ENCODE results near the gene CWC15.

CWC15 gene

GRCh38 chr11:94974178-94974577, 822 bp upstream of the CWC15 start:
- H4K12ac ChIP-seq (ENCODE audit: low read depth, low read length) = no peak overlapping the region
- H3K4me2 ChIP-seq (ENCODE audit: low read length) = peak overlapping the region; percentile 59
- no CpG with 5 or more reads among the region's 6 CpGs for WGBS (ENCODE audit: extremely low coverage, insufficient coverage, insufficient read length)

GRCh38 chr11:94972700-94973098, 657 bp downstream of the CWC15 start:
- H3K23ac ChIP-seq (ENCODE audit: low read length) = no peak overlapping the region
- H3K4me2 ChIP-seq (ENCODE audit: low read length) = peak overlapping the region; percentile 75
- no peak overlapping the region for H2BK120ac ChIP-seq (ENCODE audit: insufficient read depth, low read length, poor library complexity)
- peak overlapping the region; percentile 98 for H3K9ac ChIP-seq (ENCODE audit: low read length)
- no peaks in the 10 kb centered on the region for H3K27me3 ChIP-seq (ENCODE audit: insufficient read depth, low read length)
- H2AK5ac ChIP-seq (ENCODE audit: low read length) = no peak overlapping the region
- WGBS (ENCODE audit: extremely low coverage, insufficient coverage, insufficient read length) = no CpG with 5 or more reads among the region's 5 CpGs
- H3K4me1 ChIP-seq (ENCODE audit: control insufficient read depth in 1 of 2, insufficient read depth in 2 of 2, low read length in 2 of 2) = no peaks in the 10 kb centered on the region
- H3K79me2 ChIP-seq (ENCODE audit: control insufficient read depth, insufficient read depth, low read length, poor library complexity) = peaks cover 4% of the 10 kb centered on the region
- H2BK12ac ChIP-seq (ENCODE audit: low read length) = no peak overlapping the region
- H3K9me3 ChIP-seq (ENCODE audit: insufficient read depth, low read depth, low read length) = no peaks in the 10 kb centered on the region
- H2BK5ac ChIP-seq (ENCODE audit: low read depth, low read length, poor library complexity) = no peak overlapping the region
- no peak for DNase-seq
- H3K4me3 ChIP-seq (ENCODE audit: low read depth, low read length) = peak overlapping the region; percentile 97
- H3K18ac ChIP-seq (ENCODE audit: low read length) = no peak overlapping the region
- no peak overlapping the region for H3K27ac ChIP-seq (ENCODE audit: low read depth, low read length)
- peaks cover 6% of the 10 kb centered on the region for H3K79me1 ChIP-seq (ENCODE audit: low read length)
- no peak overlapping the region for H3K14ac ChIP-seq (ENCODE audit: low read length)
- no peak overlapping the region for H4K91ac ChIP-seq (ENCODE audit: low read depth, low read length)
- peaks cover 0 to 13% of the 10 kb centered on the region in 2 experiments for H3K36me3 ChIP-seq (ENCODE audit: control insufficient read depth in 1 of 2, insufficient read depth in 2 of 2, low read length in 2 of 2)
- peak overlapping the region; percentile 30 for H2AFZ ChIP-seq (ENCODE audit: insufficient read depth, low read length, poor library complexity)
- H4K12ac ChIP-seq (ENCODE audit: low read depth, low read length) = peak overlapping the region; percentile 37
- no peak overlapping the region for H3K4ac ChIP-seq (ENCODE audit: low read depth, low read length)
- H4K8ac ChIP-seq (ENCODE audit: low read depth, low read length) = peak overlapping the region; percentile 87

More at GRCh38 chr11:94974178-94974577, 822 bp upstream of the CWC15 start:
- Histone ChIP-seq H2BK12ac (ENCODE audit: low read length) (no peak overlapping the region), H3K9me3 (ENCODE audit: insufficient read depth, low read depth, low read length) (no peaks in the 10 kb centered on the region), H3K27me3 (ENCODE audit: insufficient read depth, low read length) (no peaks in the 10 kb centered on the region), H3K9ac (ENCODE audit: low read length) (no peak overlapping the region), H4K91ac (ENCODE audit: low read depth, low read length) (no peak overlapping the region), H3K4ac (ENCODE audit: low read depth, low read length) (no peak overlapping the region), H3K23ac (ENCODE audit: low read length) (no peak overlapping the region), H4K8ac (ENCODE audit: low read depth, low read length) (no peak overlapping the region), H3K4me1 (ENCODE audit: control insufficient read depth in 1 of 2, insufficient read depth in 2 of 2, low read length in 2 of 2) (no peaks in the 10 kb centered on the region), H3K36me3 (ENCODE audit: control insufficient read depth in 1 of 2, insufficient read depth in 2 of 2, low read length in 2 of 2) (peaks cover 0 to 8% of the 10 kb centered on the region in 2 experiments), H3K4me3 (ENCODE audit: low read depth, low read length) (no peak overlapping the region), H3K14ac (ENCODE audit: low read length) (no peak overlapping the region), H2BK5ac (ENCODE audit: low read depth, low read length, poor library complexity) (no peak overlapping the region), H2AK5ac (ENCODE audit: low read length) (no peak overlapping the region), H3K18ac (ENCODE audit: low read length) (no peak overlapping the region), H3K79me1 (ENCODE audit: low read length) (peaks cover 6% of the 10 kb centered on the region), H3K79me2 (ENCODE audit: control insufficient read depth, insufficient read depth, low read length, poor library complexity) (peaks cover 4% of the 10 kb centered on the region), H2BK120ac (ENCODE audit: insufficient read depth, low read length, poor library complexity) (no peak overlapping the region), H2AFZ (ENCODE audit: insufficient read depth, low read length, poor library complexity) (no peak overlapping the region), H3K27ac (ENCODE audit: low read depth, low read length) (no peak overlapping the region)
- DNase-seq = no peak

GRCh38 chr11:94968334-94968958, 4.9 kb downstream of the CWC15 start:
- Histone ChIP-seq H3K36me3 (ENCODE audit: control insufficient read depth in 1 of 2, insufficient read depth in 2 of 2, low read length in 2 of 2) (peaks cover 9 to 31% of the 10 kb centered on the region in 2 experiments), H4K91ac (ENCODE audit: low read depth, low read length) (no peak overlapping the region), H3K27ac (ENCODE audit: low read depth, low read length) (no peak overlapping the region), H3K4me3 (ENCODE audit: low read depth, low read length) (no peak overlapping the region), H2AK5ac (ENCODE audit: low read length) (no peak overlapping the region), H3K79me1 (ENCODE audit: low read length) (peaks cover 4% of the 10 kb centered on the region), H2AFZ (ENCODE audit: insufficient read depth, low read length, poor library complexity) (no peak overlapping the region), H3K27me3 (ENCODE audit: insufficient read depth, low read length) (no peaks in the 10 kb centered on the region), H2BK12ac (ENCODE audit: low read length) (no peak overlapping the region), H3K4ac (ENCODE audit: low read depth, low read length) (no peak overlapping the region), H3K14ac (ENCODE audit: low read length) (no peak overlapping the region), H2BK120ac (ENCODE audit: insufficient read depth, low read length, poor library complexity) (no peak overlapping the region), H3K9me3 (ENCODE audit: insufficient read depth, low read depth, low read length) (no peaks in the 10 kb centered on the region), H2BK5ac (ENCODE audit: low read depth, low read length, poor library complexity) (no peak overlapping the region), H3K4me2 (ENCODE audit: low read length) (no peak overlapping the region), H3K9ac (ENCODE audit: low read length) (no peak overlapping the region), H3K79me2 (ENCODE audit: control insufficient read depth, insufficient read depth, low read length, poor library complexity) (peaks cover 4% of the 10 kb centered on the region), H4K12ac (ENCODE audit: low read depth, low read length) (no peak overlapping the region), H4K8ac (ENCODE audit: low read depth, low read length) (no peak overlapping the region), H3K4me1 (ENCODE audit: control insufficient read depth in 1 of 2, insufficient read depth in 2 of 2, low read length in 2 of 2) (no peaks in the 10 kb centered on the region), H3K23ac (ENCODE audit: low read length) (no peak overlapping the region), H3K18ac (ENCODE audit: low read length) (no peak overlapping the region)
- no CpG with 5 or more reads among the region's 1 CpG for WGBS (ENCODE audit: extremely low coverage, insufficient coverage, insufficient read length)
- DNase-seq = peak in 1 of 2 donors; percentile 41

GRCh38 chr11:94964934-94965333, 8.4 kb downstream of the CWC15 start:
- no peak overlapping the region for H4K12ac ChIP-seq (ENCODE audit: low read depth, low read length)
- H4K8ac ChIP-seq (ENCODE audit: low read depth, low read length) = no peak overlapping the region
- H3K4me3 ChIP-seq (ENCODE audit: low read depth, low read length) = no peak overlapping the region
- no peaks in the 10 kb centered on the region for H3K79me2 ChIP-seq (ENCODE audit: control insufficient read depth, insufficient read depth, low read length, poor library complexity)
- no peak overlapping the region for H2BK5ac ChIP-seq (ENCODE audit: low read depth, low read length, poor library complexity)
- H3K79me1 ChIP-seq (ENCODE audit: low read length) = no peaks in the 10 kb centered on the region
- H2BK120ac ChIP-seq (ENCODE audit: insufficient read depth, low read length, poor library complexity) = no peak overlapping the region
- no peaks in the 10 kb centered on the region for H3K27me3 ChIP-seq (ENCODE audit: insufficient read depth, low read length)
- H3K23ac ChIP-seq (ENCODE audit: low read length) = no peak overlapping the region
- no peak overlapping the region for H2AK5ac ChIP-seq (ENCODE audit: low read length)
- no peak overlapping the region for H3K14ac ChIP-seq (ENCODE audit: low read length)
- peaks cover 12 to 28% of the 10 kb centered on the region in 2 experiments for H3K36me3 ChIP-seq (ENCODE audit: control insufficient read depth in 1 of 2, insufficient read depth in 2 of 2, low read length in 2 of 2)
- no peak overlapping the region for H2BK12ac ChIP-seq (ENCODE audit: low read length)
- H3K4me2 ChIP-seq (ENCODE audit: low read length) = no peak overlapping the region
- H3K9ac ChIP-seq (ENCODE audit: low read length) = no peak overlapping the region
- no peak overlapping the region for H3K18ac ChIP-seq (ENCODE audit: low read length)
- WGBS (ENCODE audit: extremely low coverage, insufficient coverage, insufficient read length) = no CpG with 5 or more reads among the region's 4 CpGs
- no peak overlapping the region for H3K4ac ChIP-seq (ENCODE audit: low read depth, low read length)
- H2AFZ ChIP-seq (ENCODE audit: insufficient read depth, low read length, poor library complexity) = no peak overlapping the region
- no peaks in the 10 kb centered on the region for H3K9me3 ChIP-seq (ENCODE audit: insufficient read depth, low read depth, low read length)
- H3K27ac ChIP-seq (ENCODE audit: low read depth, low read length) = no peak overlapping the region
- H4K91ac ChIP-seq (ENCODE audit: low read depth, low read length) = no peak overlapping the region
- no peaks in the 10 kb centered on the region for H3K4me1 ChIP-seq (ENCODE audit: control insufficient read depth in 1 of 2, insufficient read depth in 2 of 2, low read length in 2 of 2)
- DNase-seq = no peak

All from trophoblast cell (in vitro differentiated cells and primary cell).